HEK293T (cell line): Measurements from ENCODE around the gene PCDHGB7.

Experiments used
- CTCF ChIA-PET: fragments of 350-600 bp; formaldehyde crosslinking; extraction: SDS; loops from one replicate; lab custom pipeline; 2021; ENCODE audit warnings: antibody characterized with exemption, inconsistent platforms; lab: Yijun Ruan, JAX
- POLR2A ChIA-PET: fragments of 350-600 bp; formaldehyde crosslinking; extraction: SDS; loops from one replicate; lab custom pipeline; 2020; ENCODE audit warnings: antibody characterized with exemption, inconsistent platforms; lab: Yijun Ruan, JAX
- DNase-seq: peaks from one replicate; pipeline ENCODE4 v3.0.0; 2012; ENCODE audit warnings: mixed read lengths; ENCODE audit errors: extremely low spot score
- ARNT ChIP-seq: fragments of 450-650 bp; IDR thresholded peaks from 2 replicates; pipeline ENCODE4 v1.6.1; 2017; ENCODE audit warnings: mild to moderate bottlenecking
- BHLHE40 ChIP-seq: fragments of 450-650 bp; IDR thresholded peaks from 2 replicates; pipeline ENCODE4 v1.6.1; 2016; ENCODE audit warnings: mild to moderate bottlenecking, moderate library complexity, borderline replicate concordance
- CTBP1 ChIP-seq: fragments of 450-650 bp; IDR thresholded peaks from 2 replicates; pipeline ENCODE4 v1.6.1; 2016; ENCODE audit warnings: borderline replicate concordance
- ELF4 ChIP-seq: fragments of 450-650 bp; IDR thresholded peaks from 2 replicates; pipeline ENCODE4 v1.6.1; 2017; ENCODE audit warnings: antibody characterized with exemption
- FOXA1 ChIP-seq: fragments of 450-650 bp; IDR thresholded peaks from 2 replicates; pipeline ENCODE4 v1.6.1; 2016; ENCODE audit warnings: mild to moderate bottlenecking
- FOXK2 ChIP-seq: fragments of 450-650 bp; IDR thresholded peaks from 2 replicates; pipeline ENCODE4 v1.6.1; 2016; ENCODE audit warnings: mild to moderate bottlenecking
- FOXM1 ChIP-seq: fragments of 450-650 bp; IDR thresholded peaks from 2 replicates; pipeline ENCODE4 v1.6.1; 2017; ENCODE audit warnings: mild to moderate bottlenecking, borderline replicate concordance
- HDGF ChIP-seq: fragments of 450-650 bp; IDR thresholded peaks from 2 replicates; pipeline ENCODE4 v1.6.1; 2017; ENCODE audit warnings: antibody characterized with exemption, borderline replicate concordance
- L3MBTL2 ChIP-seq: fragments of 450-650 bp; conservative IDR thresholded peaks from 2 replicates; pipeline ENCODE4 v1.6.1; 2016; ENCODE audit warnings: mild to moderate bottlenecking
- LEF1 ChIP-seq: fragments of 450-650 bp; IDR thresholded peaks from 2 replicates; pipeline ENCODE4 v1.6.1; 2017; ENCODE audit warnings: mild to moderate bottlenecking, borderline replicate concordance
- NFRKB ChIP-seq: fragments of 450-650 bp; IDR thresholded peaks from 2 replicates; pipeline ENCODE4 v1.6.1; 2016; ENCODE audit warnings: mild to moderate bottlenecking, moderate library complexity
- PKNOX1 ChIP-seq: fragments of 450-650 bp; IDR thresholded peaks from 2 replicates; pipeline ENCODE4 v1.6.1; 2016
- SP1 ChIP-seq: fragments of 450-650 bp; IDR thresholded peaks from 2 replicates; pipeline ENCODE4 v1.6.1; 2017
- SUZ12 ChIP-seq: fragments of 450-650 bp; IDR thresholded peaks from 2 replicates; pipeline ENCODE4 v1.6.1; 2016; ENCODE audit warnings: mild to moderate bottlenecking
- TARDBP ChIP-seq: fragments of 450-650 bp; IDR thresholded peaks from 2 replicates; pipeline ENCODE4 v1.6.1; 2016
- ZNF384 ChIP-seq: fragments of 450-650 bp; IDR thresholded peaks from 2 replicates; pipeline ENCODE4 v1.6.1; 2016

The PCDHGB7 gene

GRCh38 chr5:141421489-141421855 lies 4.0 kb downstream of the PCDHGB7 start:
- TF ChIP-seq FOXM1 (no peak), ELF4 (no peak), PKNOX1 (no peak), LEF1 (no peak), NFRKB (no peak), HDGF (no peak), FOXK2 (no peak), ARNT (no peak), L3MBTL2 (no peak)
- ChIA-PET POLR2A (no interaction called here), CTCF (interaction anchor here (0.6 to 2.6 kb wide), 23 partner anchors 9 to 483 kb away, joined by 3 to 18 read pairs (median 5); partner anchors contain the start of genes PCDHB14, PCDHGA10, PCDHGA12 and PCDHGA2)
- DNase-seq: no peak

- DNase-seq: no peak
- no peak for TF ChIP-seq SUZ12
- TF ChIP-seq ZNF384: no peak
- TF ChIP-seq L3MBTL2: no peak
- TF ChIP-seq SP1: no peak
- no peak for TF ChIP-seq PKNOX1
- TF ChIP-seq HDGF: no peak
- TF ChIP-seq ELF4: no peak
- no peak for TF ChIP-seq NFRKB
- no peak for TF ChIP-seq LEF1
- ChIA-PET CTCF (interaction anchor here (2.6 kb wide), 1 partner anchor 53 kb away, joined by 9 read pairs; the partner anchor contains the start of gene PCDHGC3), POLR2A (no interaction called here)
Measured at GRCh38 chr5:141422742-141423291, 5.3 kb downstream of the PCDHGB7 start.

GRCh38 chr5:141427783-141428426 lies 10.4 kb downstream of the PCDHGB7 start:
- DNase-seq: no peak
- CTCF ChIA-PET: no interaction called here
- POLR2A ChIA-PET: no interaction called here
- TF ChIP-seq FOXA1 (no peak), BHLHE40 (no peak), FOXM1 (no peak), ARNT (no peak), L3MBTL2 (no peak), FOXK2 (no peak), ZNF384 (no peak), LEF1 (no peak), PKNOX1 (no peak), CTBP1 (no peak), SP1 (no peak), TARDBP (no peak), ELF4 (no peak), NFRKB (no peak), HDGF (no peak)

GRCh38 chr5:141430332-141431113 lies 13.0 kb downstream of the PCDHGB7 start, which contains the start of gene PCDHGA12:
TSS of gene PCDHGA12 (plus strand) at chr5:141430507. CDS start at chr5:141430760, 253 bp downstream.
- DNase-seq: peak; percentile 18
- CTCF ChIA-PET: interaction anchor here (0.8 to 1.6 kb wide), 3 partner anchors 10 to 94 kb away, joined by 3 to 6 read pairs (median 3); partner anchors contain the start of gene PCDHGA11

More at GRCh38 chr5:141430332-141431113, 13.0 kb downstream of the PCDHGB7 start, which contains the start of gene PCDHGA12:
- POLR2A ChIA-PET: no interaction called here
- TF ChIP-seq ELF4 (no peak), ZNF384 (no peak), FOXM1 (no peak), TARDBP (no peak), SP1 (no peak), LEF1 (no peak), FOXK2 (no peak), PKNOX1 (no peak), FOXA1 (no peak), CTBP1 (no peak), HDGF (no peak), L3MBTL2 (no peak), ARNT (no peak), BHLHE40 (no peak), NFRKB (no peak), SUZ12 (no peak)
